Neural progenitor cell (in vitro differentiated cells): ENCODE results near the gene RNF4. TPM values are rescaled to one million over a fixed set of nuclear protein-coding genes. Genes with fewer than 3 reads are reported as not detected.

Experiments used
- DNase-seq: peaks from one replicate; pipeline ENCODE4 v3.0.0-alpha.2; 2016; ENCODE audit warnings: low spot score
- H2AFZ ChIP-seq: fragments of 200-600 bp; sonication (generic); replicated peaks from 2 replicates; pipeline ENCODE4 v1.6.1; 2016; ENCODE audit warnings: antibody characterized with exemption
- H3F3A ChIP-seq: fragments of 200-600 bp; sonication (generic); 2 replicates; pipeline ENCODE4 v1.6.1; 2016; ENCODE audit warnings: antibody characterized with exemption, low read depth
- H3K27ac ChIP-seq: fragments of 200-600 bp; sonication (generic); 2 replicates; pipeline ENCODE4 v1.5.1; 2016; ENCODE audit warnings: mild to moderate bottlenecking
- H3K27me3 ChIP-seq: fragments of 200-600 bp; sonication (generic); 2 replicates; pipeline ENCODE4 v1.6.1; 2016; ENCODE audit warnings: mild to moderate bottlenecking, moderate library complexity
- H3K36me3 ChIP-seq: fragments of 200-600 bp; sonication (generic); 2 replicates; pipeline ENCODE4 v1.5.1; 2016
- H3K4me1 ChIP-seq: fragments of 200-600 bp; sonication (generic); 2 replicates; pipeline ENCODE4 v1.6.1; 2016; ENCODE audit warnings: mixed run types
- H3K4me2 ChIP-seq: fragments of 200-600 bp; sonication (generic); 2 replicates; pipeline ENCODE4 v1.6.1; 2016
- H3K4me3 ChIP-seq: fragments of 200-600 bp; sonication (generic); 2 replicates; pipeline ENCODE4 v1.5.1; 2016
- H3K79me2 ChIP-seq: fragments of 200-600 bp; sonication (generic); 2 replicates; pipeline ENCODE4 v1.6.1; 2016; ENCODE audit warnings: low read depth
- H3K9ac ChIP-seq: fragments of 200-600 bp; sonication (generic); 2 replicates; pipeline ENCODE4 v1.6.1; 2016
- H3K9me3 ChIP-seq: fragments of 200-600 bp; sonication (generic); 2 replicates; pipeline ENCODE4 v1.5.1; 2016; ENCODE audit warnings: low read depth
- H4K20me1 ChIP-seq: fragments of 200-600 bp; sonication (generic); 2 replicates; pipeline ENCODE4 v1.6.1; 2016; ENCODE audit warnings: low read depth
- H3K27ac Mint-ChIP-seq: 3 replicates; pipeline ENCODE4 v1.8.0; 2021; ENCODE audit warnings: mixed read lengths
- H3K27me3 Mint-ChIP-seq: 2 replicates; pipeline ENCODE4 v1.8.0; 2022; ENCODE audit warnings: low read depth, mild to moderate bottlenecking, inconsistent platforms, moderate library complexity, mixed read lengths; ENCODE audit not compliant: insufficient read depth
- H3K36me3 Mint-ChIP-seq: 3 replicates; pipeline ENCODE4 v1.8.0; 2021; ENCODE audit warnings: mixed read lengths
- H3K4me1 Mint-ChIP-seq: 3 replicates; pipeline ENCODE4 v1.8.0; 2021; ENCODE audit warnings: mixed read lengths
- H3K4me3 Mint-ChIP-seq: 3 replicates; pipeline ENCODE4 v1.8.0; 2021; ENCODE audit warnings: mild to moderate bottlenecking, moderate library complexity, mixed read lengths
- H3K9me3 Mint-ChIP-seq: 3 replicates; pipeline ENCODE4 v1.8.0; 2020; ENCODE audit warnings: mixed read lengths
- CTCF ChIP-seq: fragments of 200-600 bp; sonication (generic); IDR thresholded peaks from 2 replicates; pipeline ENCODE4 v1.5.1; 2017; ENCODE audit warnings: antibody characterized with exemption, mild to moderate bottlenecking
- EZH2 ChIP-seq: fragments of 200-600 bp; sonication (generic); IDR thresholded peaks from 2 replicates; pipeline ENCODE4 v1.6.1; 2017; ENCODE audit warnings: antibody characterized with exemption, mild to moderate bottlenecking, moderate library complexity
- EZH2phosphoT487 ChIP-seq: fragments of 200-600 bp; sonication (generic); IDR thresholded peaks from 2 replicates; pipeline ENCODE4 v1.6.1; 2017; ENCODE audit warnings: antibody characterized with exemption
- total RNA-seq: library from RNA; depleted of rRNA; stranded (reverse); fragments of >200 nt; gene quantifications from 2 replicates; pipeline ENCODE4 v1.2.3, GENCODE V29; 2015; ENCODE audit warnings: low replicate concordance

Gene RNF4
- total RNA-seq, 1 donor from 2014 or later = 73.8 TPM

DNA sequence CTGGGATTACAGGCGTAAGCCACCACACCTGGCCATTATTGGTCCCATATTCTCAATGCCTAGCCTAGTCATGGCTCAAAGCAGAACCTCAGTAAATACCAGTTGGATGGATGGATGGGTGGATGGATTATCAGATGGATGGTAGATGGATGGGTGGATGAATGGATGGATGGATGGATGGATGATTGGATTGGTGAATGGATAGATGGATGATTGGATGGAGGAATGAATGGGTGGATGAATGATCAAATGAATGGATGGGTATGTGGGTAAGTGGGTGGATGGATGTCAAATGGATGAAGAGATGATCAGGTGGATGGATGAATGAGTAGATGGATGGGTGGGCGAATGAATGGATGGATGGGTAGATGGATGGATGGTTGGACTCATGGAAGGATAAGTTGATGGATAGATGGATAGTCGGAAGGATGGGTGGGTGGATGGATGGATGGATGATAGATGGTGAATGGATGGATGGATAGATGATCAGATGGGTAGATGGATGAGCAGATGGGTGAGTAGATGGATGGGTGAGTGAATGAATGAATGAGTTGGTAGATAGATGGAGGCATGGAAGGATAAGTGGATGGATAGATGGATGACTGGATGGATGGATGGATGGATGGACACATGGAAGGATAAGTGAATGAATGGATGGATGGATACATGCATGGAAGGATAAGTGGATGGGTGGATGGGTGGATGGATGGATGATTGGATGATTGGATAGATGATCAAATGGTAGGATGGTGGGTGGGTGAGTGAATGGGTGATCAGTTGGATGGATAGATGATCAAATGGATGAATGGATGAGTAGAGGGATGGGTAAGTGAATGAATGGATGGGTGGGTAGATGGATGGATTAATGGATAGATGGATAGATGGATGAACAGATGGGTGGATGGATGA, 22.0 kb upstream of the RNF4 start:
- no peaks in the 10 kb centered on the region for H3K9me3 Mint-ChIP-seq
- H3K27ac Mint-ChIP-seq = no peak overlapping the region
- Histone ChIP-seq H3K9ac (no peak overlapping the region), H3K27ac (no peak overlapping the region), H4K20me1 (no peaks in the 10 kb centered on the region), H3K9me3 (no peaks in the 10 kb centered on the region), H2AFZ (no peak overlapping the region), H3K4me2 (no peak overlapping the region), H3F3A (no peaks in the 10 kb centered on the region), H3K79me2 (no peaks in the 10 kb centered on the region), H3K27me3 (no peaks in the 10 kb centered on the region), H3K4me1 (no peaks in the 10 kb centered on the region), H3K36me3 (no peaks in the 10 kb centered on the region), H3K4me3 (no peak overlapping the region)
- peaks cover 10% of the 10 kb centered on the region for H3K27me3 Mint-ChIP-seq
- no peaks in the 10 kb centered on the region for H3K4me1 Mint-ChIP-seq
- TF ChIP-seq CTCF (no peak), EZH2 (no peak), EZH2phosphoT487 (no peak)
- no peaks in the 10 kb centered on the region for H3K36me3 Mint-ChIP-seq
- no peak overlapping the region for H3K4me3 Mint-ChIP-seq
- no peak for DNase-seq

DNA sequence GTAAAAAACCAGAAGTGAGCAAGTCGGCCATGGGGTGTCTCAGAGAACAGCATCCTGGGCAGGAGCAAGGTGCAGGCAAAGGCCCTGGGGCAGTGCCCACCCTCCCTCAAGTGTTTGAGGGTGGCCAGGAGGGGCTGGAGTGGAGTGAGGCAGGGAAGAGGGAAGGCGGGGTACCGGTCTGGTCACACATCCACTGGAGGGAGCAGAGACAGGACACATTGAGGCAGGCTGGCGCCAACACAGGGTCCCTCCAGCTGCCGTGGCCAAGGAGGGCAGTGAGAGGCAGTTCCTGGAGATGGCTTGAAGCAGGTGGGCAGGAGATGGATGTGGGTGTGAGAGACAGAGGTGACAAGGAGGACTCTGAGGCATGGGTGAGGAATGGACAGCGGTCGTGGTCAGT, 20.3 kb upstream of the RNF4 start:
- Histone ChIP-seq H3F3A (no peaks in the 10 kb centered on the region), H3K27me3 (no peaks in the 10 kb centered on the region), H2AFZ (no peak overlapping the region), H3K36me3 (no peaks in the 10 kb centered on the region), H3K27ac (no peak overlapping the region), H3K9ac (no peak overlapping the region), H3K4me2 (no peak overlapping the region), H3K4me1 (no peaks in the 10 kb centered on the region), H3K79me2 (no peaks in the 10 kb centered on the region), H4K20me1 (no peaks in the 10 kb centered on the region), H3K9me3 (no peaks in the 10 kb centered on the region), H3K4me3 (no peak overlapping the region)
- Mint-ChIP-seq H3K9me3 (no peaks in the 10 kb centered on the region), H3K27me3 (peaks cover 10% of the 10 kb centered on the region), H3K4me3 (no peak overlapping the region), H3K36me3 (no peaks in the 10 kb centered on the region), H3K4me1 (no peaks in the 10 kb centered on the region), H3K27ac (no peak overlapping the region)
- no peak for TF ChIP-seq EZH2phosphoT487
- TF ChIP-seq EZH2 = no peak
- no peak for TF ChIP-seq CTCF
- DNase-seq = no peak

- DNase-seq = no peak
- no peak overlapping the region for H3K9ac ChIP-seq
- no peak overlapping the region for H3K4me3 Mint-ChIP-seq
- no peaks in the 10 kb centered on the region for H3K27me3 ChIP-seq
- H3K9me3 Mint-ChIP-seq = no peaks in the 10 kb centered on the region
- H4K20me1 ChIP-seq = no peaks in the 10 kb centered on the region
- H3K4me1 ChIP-seq = no peaks in the 10 kb centered on the region
- H3K4me1 Mint-ChIP-seq = no peaks in the 10 kb centered on the region
- no peaks in the 10 kb centered on the region for H3K36me3 ChIP-seq
- H3K27ac Mint-ChIP-seq = no peak overlapping the region
- H3K27me3 Mint-ChIP-seq = peaks cover 10% of the 10 kb centered on the region
- no peaks in the 10 kb centered on the region for H3F3A ChIP-seq
- H3K4me2 ChIP-seq = no peak overlapping the region
- no peak overlapping the region for H3K4me3 ChIP-seq
- H3K27ac ChIP-seq = no peak overlapping the region
- TF ChIP-seq EZH2 (no peak), CTCF (no peak), EZH2phosphoT487 (no peak)
- H3K36me3 Mint-ChIP-seq = no peaks in the 10 kb centered on the region
- no peaks in the 10 kb centered on the region for H3K79me2 ChIP-seq
- no peaks in the 10 kb centered on the region for H3K9me3 ChIP-seq
- H2AFZ ChIP-seq = no peak overlapping the region
Measured at GRCh38 chr4:2449051-2449450, 19.9 kb upstream of the RNF4 start.
